Stomach (tissue), 4 donors: Measurements from ENCODE around the gene STMP1.

ENCODE experiments used
- POLR2A ChIP-seq, 4 donors: fragments of 450-650 bp; IDR thresholded peaks; one replicate each; pipeline ENCODE4 v1.6.1; 2016; ENCODE audit warnings: antibody characterized with exemption in 4 of 4, control low read depth in 2 of 4, mild to moderate bottlenecking in 1 of 4, moderate library complexity in 1 of 4
- TF ChIP-seq, protein P1 (sequence below), 7 experiments: fragments of 450-650 bp in 4 of 7; fragments of 200-600 bp in 3 of 7; sonication (generic) in 3 of 7; IDR thresholded peaks; one replicate each; pipeline ENCODE4 v1.5.1; 2016 to 2019; ENCODE audit warnings: antibody characterized with exemption in 7 of 7, control low read depth in 2 of 7, mild to moderate bottlenecking in 1 of 7

GRCh38 chr7:135670179-135670578 lies 7.9 kb downstream of the STMP1 start:
- TF ChIP-seq, protein P1, sequence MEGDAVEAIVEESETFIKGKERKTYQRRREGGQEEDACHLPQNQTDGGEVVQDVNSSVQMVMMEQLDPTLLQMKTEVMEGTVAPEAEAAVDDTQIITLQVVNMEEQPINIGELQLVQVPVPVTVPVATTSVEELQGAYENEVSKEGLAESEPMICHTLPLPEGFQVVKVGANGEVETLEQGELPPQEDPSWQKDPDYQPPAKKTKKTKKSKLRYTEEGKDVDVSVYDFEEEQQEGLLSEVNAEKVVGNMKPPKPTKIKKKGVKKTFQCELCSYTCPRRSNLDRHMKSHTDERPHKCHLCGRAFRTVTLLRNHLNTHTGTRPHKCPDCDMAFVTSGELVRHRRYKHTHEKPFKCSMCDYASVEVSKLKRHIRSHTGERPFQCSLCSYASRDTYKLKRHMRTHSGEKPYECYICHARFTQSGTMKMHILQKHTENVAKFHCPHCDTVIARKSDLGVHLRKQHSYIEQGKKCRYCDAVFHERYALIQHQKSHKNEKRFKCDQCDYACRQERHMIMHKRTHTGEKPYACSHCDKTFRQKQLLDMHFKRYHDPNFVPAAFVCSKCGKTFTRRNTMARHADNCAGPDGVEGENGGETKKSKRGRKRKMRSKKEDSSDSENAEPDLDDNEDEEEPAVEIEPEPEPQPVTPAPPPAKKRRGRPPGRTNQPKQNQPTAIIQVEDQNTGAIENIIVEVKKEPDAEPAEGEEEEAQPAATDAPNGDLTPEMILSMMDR (IDR thresholded peaks at IDR 0.05), result no peak
- no peak for TF ChIP-seq POLR2A (IDR thresholded peaks at IDR 0.05)
